Stomach smooth muscle (tissue), 2 donors: ENCODE data around the gene LRRC40.

ENCODE experiments used
- H3K27ac ChIP-seq: one replicate; pipeline ENCODE4 v1.7.0; 2013; ENCODE audit warnings: mild to moderate bottlenecking, low read length, inconsistent platforms
- H3K27me3 ChIP-seq, 2 donors: one replicate each; pipeline ENCODE4 v1.7.0; 2013; ENCODE audit warnings: low read length in 2 of 2; ENCODE audit not compliant: insufficient read depth in 2 of 2, control insufficient read depth in 1 of 2
- H3K36me3 ChIP-seq, 2 donors: one replicate each; pipeline ENCODE4 v1.7.0; 2013; ENCODE audit warnings: low read length in 2 of 2; ENCODE audit not compliant: control insufficient read depth in 2 of 2, insufficient read depth in 2 of 2
- H3K4me1 ChIP-seq: one replicate; pipeline ENCODE4 v1.7.0; 2013; ENCODE audit warnings: low read length; ENCODE audit not compliant: control insufficient read depth, insufficient read depth
- H3K4me3 ChIP-seq, 2 donors: one replicate each; pipeline ENCODE4 v1.7.0; 2013; ENCODE audit warnings: low read length in 2 of 2
- H3K9ac ChIP-seq, 2 donors: one replicate each; pipeline ENCODE4 v1.7.0; 2013; ENCODE audit warnings: low read length in 2 of 2, mild to moderate bottlenecking in 1 of 2
- H3K9me3 ChIP-seq, 2 donors: one replicate each; pipeline ENCODE4 v1.7.0; 2013; ENCODE audit warnings: low read length in 2 of 2; ENCODE audit not compliant: control insufficient read depth in 2 of 2
- donor health status: healthy.
- donor health status: Pancreatic carcinoma.

The LRRC40 gene

GRCh38 chr1:70140343-70140742 lies 65.0 kb downstream of the LRRC40 start:
- no peaks in the 10 kb centered on the region for H3K36me3 ChIP-seq
- no peak overlapping the region for H3K9ac ChIP-seq
- no peak overlapping the region for H3K27ac ChIP-seq
- H3K4me1 ChIP-seq = no peaks in the 10 kb centered on the region
- H3K9me3 ChIP-seq = no peaks in the 10 kb centered on the region
- H3K4me3 ChIP-seq = no peak overlapping the region
- no peaks in the 10 kb centered on the region for H3K27me3 ChIP-seq

GRCh38 chr1:70134148-70134547 lies 71.2 kb downstream of the LRRC40 start:
- Histone ChIP-seq H3K4me1 (no peaks in the 10 kb centered on the region), H3K27ac (no peak overlapping the region), H3K9ac (no peak overlapping the region), H3K9me3 (no peaks in the 10 kb centered on the region), H3K36me3 (no peaks in the 10 kb centered on the region), H3K4me3 (no peak overlapping the region), H3K27me3 (no peaks in the 10 kb centered on the region)

- Histone ChIP-seq H3K9me3 (no peaks in the 10 kb centered on the region), H3K9ac (no peak overlapping the region), H3K36me3 (no peaks in the 10 kb centered on the region), H3K27ac (no peak overlapping the region), H3K4me1 (no peaks in the 10 kb centered on the region), H3K27me3 (no peaks in the 10 kb centered on the region), H3K4me3 (no peak overlapping the region)
These were observed 88.3 kb downstream of the LRRC40 start for GRCh38 chr1:70117046-70117445.

GRCh38 chr1:70115315-70115714 lies 90.1 kb downstream of the LRRC40 start:
- Histone ChIP-seq H3K4me3 (no peak overlapping the region), H3K9me3 (no peaks in the 10 kb centered on the region), H3K27me3 (no peaks in the 10 kb centered on the region), H3K36me3 (no peaks in the 10 kb centered on the region), H3K4me1 (no peaks in the 10 kb centered on the region), H3K27ac (no peak overlapping the region), H3K9ac (no peak overlapping the region)

- Histone ChIP-seq H3K27me3 (no peaks in the 10 kb centered on the region), H3K4me1 (no peaks in the 10 kb centered on the region), H3K36me3 (no peaks in the 10 kb centered on the region), H3K27ac (no peak overlapping the region), H3K4me3 (no peak overlapping the region), H3K9ac (no peak overlapping the region), H3K9me3 (no peaks in the 10 kb centered on the region)
These were observed 92.5 kb downstream of the LRRC40 start for GRCh38 chr1:70112838-70113237.

- no peaks in the 10 kb centered on the region for H3K27me3 ChIP-seq
- H3K9me3 ChIP-seq = no peaks in the 10 kb centered on the region
- H3K36me3 ChIP-seq = no peaks in the 10 kb centered on the region
- H3K9ac ChIP-seq = no peak overlapping the region
- no peak overlapping the region for H3K4me3 ChIP-seq
- H3K4me1 ChIP-seq = no peaks in the 10 kb centered on the region
- H3K27ac ChIP-seq = no peak overlapping the region
These were observed 96.1 kb downstream of the LRRC40 start for GRCh38 chr1:70109241-70109640.

- Histone ChIP-seq H3K4me3 (no peak overlapping the region), H3K9me3 (no peaks in the 10 kb centered on the region), H3K4me1 (no peaks in the 10 kb centered on the region), H3K36me3 (no peaks in the 10 kb centered on the region), H3K27ac (no peak overlapping the region), H3K27me3 (no peaks in the 10 kb centered on the region), H3K9ac (no peak overlapping the region)
These were observed 101.6 kb downstream of the LRRC40 start for GRCh38 chr1:70103770-70104169.

GRCh38 chr1:70101774-70102173 lies 103.6 kb downstream of the LRRC40 start:
- no peaks in the 10 kb centered on the region for H3K27me3 ChIP-seq
- H3K27ac ChIP-seq = no peak overlapping the region
- no peaks in the 10 kb centered on the region for H3K9me3 ChIP-seq
- no peak overlapping the region for H3K4me3 ChIP-seq
- H3K36me3 ChIP-seq = no peaks in the 10 kb centered on the region
- no peaks in the 10 kb centered on the region for H3K4me1 ChIP-seq
- no peak overlapping the region for H3K9ac ChIP-seq

- Histone ChIP-seq H3K36me3 (no peaks in the 10 kb centered on the region), H3K27ac (no peak overlapping the region), H3K4me3 (no peak overlapping the region), H3K27me3 (no peaks in the 10 kb centered on the region), H3K9ac (no peak overlapping the region), H3K4me1 (no peaks in the 10 kb centered on the region), H3K9me3 (no peaks in the 10 kb centered on the region)
These were observed 104.1 kb downstream of the LRRC40 start for GRCh38 chr1:70101231-70101630.
